GM18502 (cell line): Measurements from ENCODE around the gene CAMTA1.

ENCODE experiments used
- ATAC-seq: cut with Tn5 transposase; IDR thresholded peaks from one replicate; pipeline ENCODE4 v1.9.1; 2021; ENCODE audit warnings: mild to moderate bottlenecking; ENCODE audit not compliant: unreplicated experiment, poor library complexity

Gene CAMTA1

DNA sequence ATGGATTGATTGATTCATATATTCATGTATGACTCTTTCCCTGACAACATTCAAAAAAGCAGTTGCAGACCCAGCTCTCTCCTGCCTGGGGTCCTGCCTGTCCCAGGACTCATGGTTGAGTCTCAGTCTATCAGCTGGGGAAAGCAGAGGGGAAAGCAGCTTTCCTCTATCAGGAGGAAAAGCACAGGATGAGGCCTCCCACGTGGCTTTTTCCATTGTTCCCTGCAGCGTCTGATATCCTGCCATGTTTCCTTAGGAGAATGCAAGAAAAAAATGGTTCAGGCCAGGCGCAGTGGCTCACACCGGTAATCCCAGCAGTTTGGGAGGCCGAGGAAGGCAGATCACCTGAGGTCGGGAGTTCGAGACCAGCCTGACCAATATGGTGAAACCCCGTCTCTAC is 852.8 kb downstream of the CAMTA1 start:
- no peak for ATAC-seq

DNA sequence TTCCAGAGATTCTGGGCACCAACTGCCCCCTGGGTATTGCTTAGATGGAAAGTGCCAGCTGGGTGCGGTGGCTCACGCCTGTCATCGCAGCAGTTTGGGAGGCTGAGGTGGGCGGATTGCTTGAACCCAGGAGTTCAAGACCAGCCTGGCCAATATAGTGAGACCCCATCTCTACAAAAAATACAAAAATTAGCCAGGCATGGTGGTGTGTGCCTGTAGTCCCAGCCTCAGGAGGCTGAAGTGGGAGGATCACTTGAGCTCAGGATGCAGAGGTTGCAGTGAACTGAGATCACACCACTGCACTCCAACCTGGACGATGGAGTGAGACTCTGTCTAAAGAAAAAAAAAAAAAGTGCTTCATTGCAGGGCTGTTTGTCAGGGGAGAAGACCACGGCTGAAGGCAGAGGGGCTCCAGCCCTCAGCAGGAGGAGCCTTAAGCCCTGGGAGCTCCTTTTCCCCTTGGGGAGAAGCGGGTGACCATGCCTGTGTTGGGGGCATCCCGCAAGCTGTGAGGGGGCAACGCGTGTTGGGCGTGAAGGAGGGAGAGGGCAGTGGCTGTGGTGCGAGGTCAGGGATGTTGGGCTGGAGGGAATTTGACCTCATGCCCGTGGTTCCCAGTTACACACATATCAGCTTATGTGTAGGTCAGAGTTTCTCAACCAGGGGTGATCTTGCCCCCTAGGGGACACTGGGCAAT is 854.3 kb downstream of the CAMTA1 start:
- no peak for ATAC-seq

DNA sequence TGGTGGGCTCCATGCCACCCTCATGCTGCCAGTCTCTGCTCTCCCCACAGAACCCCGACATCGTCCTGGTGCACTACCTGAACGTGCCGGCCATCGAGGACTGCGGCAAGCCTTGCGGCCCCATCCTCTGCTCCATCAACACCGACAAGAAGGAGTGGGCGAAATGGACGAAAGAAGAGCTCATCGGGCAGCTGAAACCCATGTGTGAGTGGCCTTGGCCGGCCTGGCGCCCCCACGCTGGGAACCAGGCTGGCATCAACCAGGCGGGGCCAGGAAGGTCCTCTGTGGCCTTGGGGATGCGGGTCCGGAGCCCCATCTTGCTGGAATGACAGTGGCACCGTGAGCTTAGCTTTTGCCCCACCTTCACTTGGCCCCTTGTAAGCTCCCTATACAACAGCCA is 855.1 kb downstream of the CAMTA1 start:
- ATAC-seq = no peak

DNA sequence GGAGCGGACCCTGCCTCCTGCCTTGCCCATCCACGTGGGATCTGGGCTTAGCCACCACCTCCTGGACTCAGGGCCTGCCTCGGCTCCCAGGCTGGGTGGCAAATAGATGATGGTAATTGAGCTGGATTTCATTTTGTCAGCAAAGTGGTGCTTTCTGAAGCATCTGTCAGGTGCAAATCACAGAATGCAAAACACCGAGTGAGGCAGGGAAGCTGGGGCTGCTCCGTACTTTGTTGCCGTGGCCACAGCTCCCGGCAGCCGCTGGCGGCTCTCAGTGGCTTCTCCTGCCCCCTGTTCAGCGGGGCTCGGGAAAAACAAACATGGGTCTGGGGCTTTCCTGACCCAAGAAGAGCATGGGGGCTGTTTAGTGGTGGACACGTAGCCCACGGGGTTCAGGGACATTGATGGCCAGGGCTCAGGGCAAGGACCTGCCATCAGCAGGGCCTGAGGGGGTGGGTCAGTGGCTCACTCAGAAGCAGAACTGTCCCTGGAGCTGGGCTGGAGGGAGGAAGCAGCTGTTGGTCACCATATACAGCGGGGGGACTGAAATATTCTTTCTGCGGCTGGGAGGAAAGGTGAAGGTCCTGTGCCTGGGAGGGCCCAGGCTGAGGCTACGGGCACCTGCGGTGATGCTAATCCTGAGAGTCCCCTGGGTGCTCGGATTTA is 855.8 kb downstream of the CAMTA1 start:
- ATAC-seq = no peak

DNA sequence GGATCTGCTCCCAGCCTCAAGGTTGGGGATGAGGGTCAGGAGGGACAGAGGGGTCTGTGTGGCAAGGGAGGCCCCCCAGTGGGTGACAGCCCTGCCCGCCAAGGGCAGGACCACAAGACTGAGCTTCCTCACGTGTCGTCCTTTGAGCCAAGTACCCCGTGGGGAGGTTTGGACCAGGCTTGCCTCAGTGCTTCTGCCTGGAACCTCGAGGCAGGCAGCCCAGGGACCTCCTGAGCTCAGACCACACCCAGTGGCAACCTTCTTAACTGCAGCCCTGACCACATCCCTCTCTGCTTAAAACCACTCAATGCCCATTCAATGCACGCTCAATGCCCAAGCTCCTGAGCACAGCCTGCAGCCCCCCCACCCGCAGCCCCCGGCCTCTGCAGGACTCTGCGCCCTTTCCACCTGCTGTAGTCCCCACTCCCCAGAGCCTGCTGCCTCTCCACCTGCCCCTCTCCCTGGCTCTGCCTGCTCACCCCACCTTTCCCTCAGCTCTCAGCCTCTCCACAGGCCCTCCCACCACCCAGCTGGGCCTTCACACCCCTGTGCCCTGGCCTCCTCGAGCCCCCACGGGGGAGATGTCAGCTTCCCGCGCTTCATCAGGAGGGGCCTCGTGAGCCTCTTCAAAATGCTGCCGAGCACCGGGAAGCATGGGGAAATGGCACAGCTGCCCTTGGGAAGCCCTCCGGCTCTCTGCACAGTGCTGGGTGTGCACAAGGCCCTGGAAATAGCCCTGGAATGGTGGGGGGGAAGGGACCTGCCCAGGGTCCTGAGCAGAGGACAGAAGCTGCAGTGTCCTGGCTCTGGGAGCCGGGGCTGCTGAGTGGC is 856.5 kb downstream of the CAMTA1 start:
- ATAC-seq = no peak

DNA sequence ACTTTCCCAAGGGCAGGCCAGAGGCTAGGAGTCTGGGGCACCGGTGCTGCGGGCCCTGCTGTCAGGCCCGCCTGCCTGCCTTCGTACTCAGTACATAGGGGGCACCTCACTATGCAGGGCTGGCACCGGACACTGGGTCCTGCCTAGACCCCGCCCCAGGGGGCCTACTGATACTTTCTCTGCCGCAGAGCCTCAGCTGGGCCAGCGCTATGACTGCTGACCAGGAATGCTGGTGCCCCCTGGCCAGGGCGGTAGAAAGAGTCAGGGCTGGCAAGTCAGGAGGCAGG is 857.1 kb downstream of the CAMTA1 start:
- ATAC-seq = no peak

DNA sequence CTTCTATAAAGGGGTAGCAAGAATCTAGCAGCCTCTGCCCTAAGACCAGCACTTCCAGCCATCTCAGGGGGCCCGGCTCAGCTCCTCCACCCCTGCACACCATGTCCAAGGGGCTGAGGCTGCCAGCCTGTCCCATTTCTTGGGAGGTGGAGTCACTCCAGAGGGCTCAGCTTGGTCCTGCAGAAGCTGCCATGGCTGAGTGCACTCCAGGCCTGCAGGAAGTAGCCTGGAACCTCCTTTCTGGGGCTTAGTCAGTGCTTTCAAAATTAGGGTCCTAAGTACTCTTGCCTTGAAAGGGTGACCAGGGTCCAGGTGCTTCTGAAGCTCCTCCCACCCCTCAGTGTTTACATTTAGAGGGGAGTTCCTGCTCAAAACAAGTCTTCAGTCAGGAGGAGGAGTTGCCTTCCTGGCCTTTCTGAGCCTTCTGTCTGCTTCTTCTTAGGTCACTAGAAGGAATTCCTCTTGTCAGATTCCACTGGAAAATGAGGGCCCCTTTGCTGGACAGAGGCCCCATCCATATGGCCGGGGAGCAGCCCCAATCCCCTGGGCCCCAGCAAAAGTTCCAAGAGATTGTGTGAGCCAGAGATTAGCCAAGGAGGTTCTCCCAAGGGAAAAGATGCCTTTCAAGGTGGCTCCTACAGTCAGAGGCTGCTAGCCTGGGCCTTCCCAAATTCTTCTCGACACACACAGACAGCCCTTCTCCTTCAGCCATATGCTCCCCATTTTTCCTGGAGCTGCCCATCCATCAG is 857.7 kb downstream of the CAMTA1 start:
- ATAC-seq = no peak

DNA sequence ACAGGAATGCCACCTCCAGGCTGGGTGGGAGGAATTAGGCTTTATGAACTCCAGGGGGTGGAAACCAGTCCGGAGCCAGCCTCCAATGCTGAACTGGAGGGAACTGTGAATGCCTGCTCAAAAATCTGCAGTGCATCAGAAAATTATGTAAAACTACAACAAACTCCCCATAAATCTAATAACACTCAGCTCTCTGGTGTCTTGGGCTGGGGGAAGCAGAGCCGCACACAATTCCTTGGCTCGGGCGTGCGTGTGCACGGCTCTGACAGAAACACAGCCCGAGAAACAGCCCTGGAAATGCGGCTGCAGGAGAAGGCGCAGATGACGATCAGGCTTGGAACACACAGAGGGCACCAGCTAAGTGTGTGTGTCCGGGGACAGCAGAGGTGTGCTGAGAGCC is 858.3 kb downstream of the CAMTA1 start:
- ATAC-seq = no peak

DNA sequence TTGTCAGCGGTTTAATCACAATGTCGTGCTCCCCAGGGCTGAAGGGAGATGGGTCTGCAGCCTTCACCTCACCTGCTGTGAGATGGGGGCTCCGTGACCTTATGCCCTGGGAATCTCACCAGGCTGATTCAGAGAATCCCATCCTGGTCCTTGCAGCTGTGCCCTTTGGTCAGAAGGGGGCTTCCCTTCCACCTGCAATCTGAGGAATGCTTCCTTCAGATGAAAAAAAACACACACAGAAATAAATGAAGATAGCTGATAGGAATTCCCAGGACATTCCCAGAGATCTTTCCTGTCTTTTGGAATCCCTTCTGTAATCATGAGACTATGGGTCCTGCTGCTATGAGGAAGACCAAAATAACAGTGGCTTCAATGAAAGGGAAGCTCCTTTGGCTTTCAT is 858.8 kb downstream of the CAMTA1 start:
- ATAC-seq = no peak

DNA sequence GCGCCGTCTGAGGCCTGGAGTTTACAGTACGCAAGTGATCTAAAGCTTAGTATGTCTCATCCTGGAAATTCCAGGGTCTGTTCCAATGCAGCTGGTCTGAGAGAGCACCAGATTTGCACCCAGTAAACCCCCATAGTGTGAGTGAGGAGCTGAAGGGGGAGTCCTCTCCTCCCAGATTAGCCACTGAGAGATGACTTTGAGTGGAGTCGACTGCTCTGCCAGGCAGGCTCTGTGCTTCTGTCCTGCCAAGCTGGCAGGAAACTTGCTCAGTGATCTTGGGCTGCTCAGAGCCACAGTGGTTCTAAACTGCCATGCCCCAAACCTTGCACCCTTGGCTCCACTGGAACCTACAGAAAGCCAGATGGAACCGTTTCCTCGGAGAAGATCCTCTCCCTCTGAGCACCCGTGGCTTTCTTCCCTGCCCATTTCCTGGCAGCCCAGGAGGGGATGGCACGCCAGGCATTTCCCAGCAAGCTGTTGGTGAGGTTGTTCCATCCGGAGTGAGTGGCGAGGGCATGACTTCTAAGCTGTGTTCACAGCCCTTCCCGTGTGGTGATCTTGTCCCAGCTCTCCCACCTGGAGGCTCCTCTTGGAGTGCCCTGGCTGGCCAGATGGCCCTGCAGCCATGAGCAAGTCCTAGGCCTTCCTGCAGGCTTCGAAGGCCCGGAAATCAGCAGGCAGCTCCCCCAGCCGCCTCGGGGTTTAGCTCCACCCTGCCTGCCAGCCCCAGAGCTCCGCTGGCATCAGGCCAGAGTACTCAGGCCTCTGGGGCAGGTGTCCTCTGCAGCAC is 859.9 kb downstream of the CAMTA1 start:
- ATAC-seq = no peak

DNA sequence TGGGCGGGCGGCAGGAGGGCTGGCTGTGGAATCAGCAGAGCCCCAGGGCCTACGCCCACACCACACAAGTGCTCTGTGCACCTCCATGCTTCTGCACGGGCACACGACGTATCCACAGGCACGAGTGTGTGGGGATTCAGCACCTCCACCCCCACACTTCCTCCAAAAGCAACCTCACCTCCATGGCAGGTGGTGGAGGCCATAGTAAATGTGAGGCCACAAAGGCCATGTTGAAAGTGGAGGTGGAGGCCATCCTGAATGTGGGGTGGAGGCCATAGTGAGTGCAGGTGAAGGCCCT is 860.4 kb downstream of the CAMTA1 start:
- no peak for ATAC-seq

DNA sequence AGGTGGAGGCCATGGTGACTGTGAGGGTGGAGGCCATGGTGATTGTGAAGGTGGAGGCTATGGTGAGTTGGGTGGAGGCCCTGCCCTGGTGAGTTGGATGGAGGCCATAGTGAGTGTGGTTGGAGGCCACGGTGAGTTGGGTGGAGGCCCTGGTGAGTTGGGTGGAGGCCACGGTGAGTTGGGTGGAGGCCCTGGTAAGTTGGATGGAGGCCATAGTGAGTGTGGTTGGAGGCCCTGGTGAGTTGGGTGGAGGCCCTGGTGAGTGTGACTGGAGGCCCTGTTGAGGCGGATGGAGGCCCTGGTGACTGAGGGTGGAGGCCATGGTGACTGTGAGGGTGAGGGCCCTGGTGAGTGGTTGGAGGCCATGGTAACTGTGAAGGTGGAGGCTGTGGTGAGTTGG is 860.9 kb downstream of the CAMTA1 start:
- ATAC-seq = no peak

DNA sequence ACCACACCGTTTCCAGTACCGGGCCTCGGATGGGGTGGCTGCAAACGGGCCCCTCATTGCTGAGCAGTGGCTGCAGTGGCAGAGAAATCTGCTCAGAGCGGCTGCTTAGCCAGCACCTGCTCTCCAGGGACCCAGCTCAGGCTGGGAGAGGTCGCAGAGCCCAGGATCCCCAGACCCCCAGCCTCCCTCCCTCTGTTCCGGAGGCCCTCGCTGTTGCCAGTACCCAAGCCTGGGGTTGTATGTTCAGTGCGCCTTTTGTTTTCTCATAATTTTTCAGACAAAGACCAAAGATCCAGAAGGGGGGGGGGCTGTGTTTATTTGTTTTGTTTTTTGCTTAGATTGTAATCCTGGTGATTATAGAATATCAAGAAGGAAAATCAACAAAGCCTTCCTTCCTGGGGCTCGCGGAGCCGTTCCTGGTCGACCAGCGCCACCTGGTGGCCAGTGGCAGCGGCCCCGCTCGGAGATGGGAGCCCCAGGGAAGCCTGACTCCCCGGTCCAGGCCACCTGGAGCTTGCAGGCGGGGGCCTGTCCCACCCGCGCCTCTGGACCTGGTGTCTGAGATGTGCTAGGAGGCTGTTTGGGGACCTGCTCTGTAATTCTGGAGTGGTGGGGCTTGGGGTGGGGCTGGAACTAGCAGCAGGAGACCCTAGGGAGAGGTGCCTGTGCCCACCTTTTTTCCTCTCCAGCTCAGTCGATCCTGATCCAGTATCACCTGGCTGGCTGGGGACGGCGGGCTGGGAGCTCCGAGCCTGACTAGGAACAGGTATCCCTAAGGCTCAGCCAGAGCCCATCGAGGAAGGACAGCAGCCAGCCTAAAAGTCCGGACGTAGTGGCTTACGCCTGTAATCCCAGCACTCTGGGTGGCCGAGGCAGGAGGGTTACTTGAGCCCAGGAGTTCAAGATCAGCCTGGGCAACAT is 862.0 kb downstream of the CAMTA1 start:
- no peak for ATAC-seq

DNA sequence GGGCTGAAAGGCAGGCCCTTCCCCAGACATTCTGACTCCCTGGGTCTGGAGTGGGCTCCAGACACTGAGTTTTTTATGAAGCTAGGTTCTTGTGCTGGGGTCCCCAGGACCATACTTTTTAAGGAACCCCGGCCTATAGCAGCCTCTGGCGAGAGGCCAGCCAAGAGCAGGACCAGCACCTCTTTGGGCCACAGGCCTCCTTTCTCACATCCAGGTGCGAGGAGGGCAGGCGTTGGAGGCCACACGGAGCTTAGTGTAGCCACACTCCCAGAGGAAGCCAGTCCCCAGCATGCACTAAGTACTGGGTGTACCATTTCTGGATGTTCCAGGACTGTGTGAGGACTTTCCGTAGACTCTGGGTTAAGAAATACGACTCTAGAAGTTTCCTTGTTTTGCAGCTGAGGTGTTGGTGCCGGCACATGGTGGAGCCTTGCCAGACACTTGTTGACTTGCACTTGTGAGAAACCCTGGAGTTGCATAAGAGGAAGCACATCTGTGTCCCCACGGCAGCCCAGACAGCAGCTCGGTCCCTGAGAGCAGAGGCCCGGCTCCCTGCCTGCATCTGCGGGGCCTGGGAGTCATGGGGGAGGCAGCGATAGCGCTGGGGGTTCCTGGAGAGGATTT is 863.6 kb downstream of the CAMTA1 start:
- ATAC-seq = no peak

DNA sequence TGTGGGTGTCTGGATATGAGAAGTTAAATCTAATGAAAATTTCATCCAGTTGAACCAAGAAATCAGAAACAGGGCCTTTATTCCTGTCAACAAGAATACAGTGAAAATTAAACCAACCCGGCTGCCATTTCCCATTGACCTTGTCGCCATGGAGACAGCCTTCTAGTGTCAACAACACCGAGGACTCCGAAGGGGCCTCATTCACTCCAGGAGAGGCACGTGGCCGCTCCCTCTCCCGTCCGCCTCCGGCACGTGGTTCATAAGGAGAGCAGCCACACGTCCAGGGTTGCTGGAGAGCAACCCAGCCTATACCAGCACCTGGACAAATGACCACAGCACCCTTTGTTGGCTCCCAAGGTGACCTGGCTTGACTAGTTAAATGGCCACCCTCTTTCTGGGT is 865.5 kb downstream of the CAMTA1 start:
- no peak for ATAC-seq

DNA sequence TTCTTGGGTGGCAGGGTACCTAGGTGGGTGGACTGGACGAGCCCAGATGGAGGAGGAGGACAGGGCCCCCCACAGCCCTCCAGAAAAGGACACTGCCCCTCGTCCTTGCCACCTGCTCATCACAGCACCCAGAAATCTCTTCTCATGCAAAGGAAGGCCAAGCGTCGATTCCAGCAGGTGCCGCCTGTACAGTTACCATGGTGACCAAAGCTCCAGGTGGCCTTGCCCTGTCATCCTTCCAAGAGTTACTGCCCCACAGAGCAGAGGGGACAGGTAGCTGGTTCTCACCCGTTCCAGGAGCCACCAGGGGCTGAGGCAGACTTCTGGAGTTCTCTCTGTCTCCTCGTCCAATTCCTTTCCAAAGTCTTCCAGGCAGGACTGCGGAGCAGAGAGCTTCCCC is 865.9 kb downstream of the CAMTA1 start:
- no peak for ATAC-seq

DNA sequence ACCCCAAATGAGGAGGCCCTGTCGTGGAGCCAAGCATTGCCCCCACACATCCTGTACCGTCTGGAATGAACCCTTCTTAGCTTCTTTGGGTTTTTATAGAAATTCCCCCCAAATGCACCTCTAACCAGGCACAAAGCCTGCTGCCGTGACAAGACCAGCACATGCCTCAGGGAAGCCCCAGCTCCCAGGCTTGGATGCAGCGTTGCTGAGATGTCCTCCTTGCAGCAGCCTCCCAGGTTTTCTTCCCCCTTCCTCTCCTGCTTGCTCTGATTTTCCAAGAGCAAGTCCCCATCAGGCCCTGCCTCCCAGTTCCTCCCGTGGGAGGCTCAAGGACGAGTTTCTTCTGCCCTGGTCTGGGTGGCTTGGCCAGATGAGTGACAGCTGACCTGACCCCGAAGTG is 866.8 kb downstream of the CAMTA1 start:
- ATAC-seq = no peak

DNA sequence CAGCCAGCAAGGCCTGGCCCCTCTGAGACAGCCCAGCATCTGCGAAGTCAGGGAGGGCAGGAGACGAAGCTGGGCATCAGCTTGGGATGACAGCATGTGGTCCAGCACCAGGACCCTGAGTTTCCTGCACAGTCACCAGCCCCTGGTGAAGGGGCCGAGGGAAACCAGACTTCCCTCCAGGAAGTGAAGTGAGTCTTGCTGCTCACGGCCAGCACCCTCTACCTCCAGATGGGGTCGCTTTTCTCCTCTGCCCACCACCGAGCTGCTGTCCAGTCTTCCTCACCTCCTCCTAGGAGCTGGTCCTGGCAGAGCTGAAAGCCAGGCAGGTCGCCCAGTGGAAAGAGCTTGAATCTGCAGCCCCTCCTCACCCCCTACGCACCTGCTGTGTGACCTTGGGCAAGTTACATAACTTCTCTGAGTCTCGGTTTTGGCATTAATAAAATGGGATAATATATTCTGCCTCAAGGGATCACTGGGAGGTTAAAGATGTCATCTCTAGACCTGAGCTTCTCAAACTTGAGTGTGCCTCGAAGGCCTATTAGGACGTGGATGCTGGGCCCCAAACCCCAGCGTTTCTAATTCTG is 867.4 kb downstream of the CAMTA1 start:
- ATAC-seq = no peak

DNA sequence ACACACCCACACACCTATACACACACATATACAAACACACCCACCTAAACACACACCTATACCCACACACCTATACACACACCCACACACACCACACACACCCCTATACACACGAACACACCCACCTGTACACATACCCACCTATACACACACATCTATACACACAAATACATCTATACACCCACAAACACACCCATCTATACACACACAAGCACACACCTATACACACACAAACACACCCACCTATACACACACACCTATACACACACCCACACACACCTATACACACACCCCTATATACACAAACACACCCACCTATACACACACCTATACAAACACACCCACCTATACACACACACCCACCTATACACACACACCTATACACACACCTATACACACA is 869.5 kb downstream of the CAMTA1 start:
- ATAC-seq = no peak
